ENCODE measurements around the gene DNAI4. TPM values are rescaled to one million over a fixed set of nuclear protein-coding genes. Genes with fewer than 3 reads are reported as not detected.

The DNAI4 gene
- total and polyA plus RNA-seq, 11 donors, result 0.72 to 18.9 (median 8.8) TPM

DNA sequence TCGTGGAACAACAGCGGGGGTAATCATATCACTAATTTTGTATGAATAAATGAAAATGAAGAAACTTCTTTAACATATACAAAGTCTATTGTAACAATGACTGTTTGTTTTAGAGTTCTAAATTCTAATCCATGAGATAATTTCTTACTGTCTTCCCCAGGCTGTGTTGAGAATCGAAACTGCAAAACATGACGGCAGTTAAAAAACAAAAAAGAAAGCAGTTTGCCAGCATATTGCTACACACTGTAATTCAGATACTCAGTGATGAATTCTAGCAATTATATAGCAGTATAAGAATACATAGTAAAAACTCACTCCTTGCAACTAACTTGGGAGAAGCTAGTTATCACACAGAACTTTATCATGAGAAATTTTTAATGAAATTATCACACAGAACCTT is 145.7 kb downstream of the DNAI4 start:
- Histone ChIP-seq H3K27me3 (no peaks in the 10 kb centered on the region), H3K36me3 (peaks cover 0 to 10% (median 0%) of the 10 kb centered on the region in 9 donors), H3K9me3 (peaks cover 0 to 8% (median 0%) of the 10 kb centered on the region in 12 donors), H3K4me1 (no peaks in the 10 kb centered on the region), H3K27ac (no peak overlapping the region), H3K4me3 (no peak overlapping the region)
- DNase-seq (no peak), ATAC-seq (no peak)
- TF ChIP-seq, protein P1, sequence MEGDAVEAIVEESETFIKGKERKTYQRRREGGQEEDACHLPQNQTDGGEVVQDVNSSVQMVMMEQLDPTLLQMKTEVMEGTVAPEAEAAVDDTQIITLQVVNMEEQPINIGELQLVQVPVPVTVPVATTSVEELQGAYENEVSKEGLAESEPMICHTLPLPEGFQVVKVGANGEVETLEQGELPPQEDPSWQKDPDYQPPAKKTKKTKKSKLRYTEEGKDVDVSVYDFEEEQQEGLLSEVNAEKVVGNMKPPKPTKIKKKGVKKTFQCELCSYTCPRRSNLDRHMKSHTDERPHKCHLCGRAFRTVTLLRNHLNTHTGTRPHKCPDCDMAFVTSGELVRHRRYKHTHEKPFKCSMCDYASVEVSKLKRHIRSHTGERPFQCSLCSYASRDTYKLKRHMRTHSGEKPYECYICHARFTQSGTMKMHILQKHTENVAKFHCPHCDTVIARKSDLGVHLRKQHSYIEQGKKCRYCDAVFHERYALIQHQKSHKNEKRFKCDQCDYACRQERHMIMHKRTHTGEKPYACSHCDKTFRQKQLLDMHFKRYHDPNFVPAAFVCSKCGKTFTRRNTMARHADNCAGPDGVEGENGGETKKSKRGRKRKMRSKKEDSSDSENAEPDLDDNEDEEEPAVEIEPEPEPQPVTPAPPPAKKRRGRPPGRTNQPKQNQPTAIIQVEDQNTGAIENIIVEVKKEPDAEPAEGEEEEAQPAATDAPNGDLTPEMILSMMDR (IDR thresholded peaks at IDR 0.05), result no peak
- no peak for TF ChIP-seq POLR2A (IDR thresholded peaks at IDR 0.05)
- intact Hi-C loops (cut with DNase I), result no loop called here
- 89 to 95% (median 93%) methylated on average over 4 of the region's 4 CpGs for WGBS, 4 donors

DNA sequence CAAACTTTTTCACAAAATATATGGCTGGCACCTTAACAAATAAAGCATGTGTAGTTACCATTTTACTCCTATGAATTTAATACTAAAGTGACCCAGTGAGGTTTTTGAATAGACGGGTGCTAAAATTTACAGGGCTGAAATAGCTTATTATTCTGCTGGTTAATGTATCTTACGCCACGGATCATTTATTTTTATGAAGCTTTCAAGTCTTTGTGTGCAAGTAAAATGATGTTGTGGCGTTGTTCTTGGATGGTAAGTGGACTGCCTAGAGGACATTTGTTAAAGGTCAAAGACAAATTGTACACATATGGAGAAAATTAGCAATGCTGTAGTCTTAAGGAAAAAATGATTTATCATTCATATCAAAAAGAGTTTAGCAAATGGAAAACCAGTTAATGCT is 146.4 kb downstream of the DNAI4 start:
- Histone ChIP-seq H3K9me3 (peaks cover 0 to 8% (median 0%) of the 10 kb centered on the region in 12 donors), H3K27me3 (no peaks in the 10 kb centered on the region), H3K36me3 (peaks cover 0 to 10% (median 0%) of the 10 kb centered on the region in 9 donors), H3K4me1 (no peaks in the 10 kb centered on the region), H3K4me3 (no peak overlapping the region), H3K27ac (no peak overlapping the region)
- intact Hi-C loops (cut with DNase I), result no loop called here
- ATAC-seq (no peak), DNase-seq (no peak)
- TF ChIP-seq POLR2A (IDR thresholded peaks at IDR 0.05), result no peak
- TF ChIP-seq, protein P1 (IDR thresholded peaks at IDR 0.05), result no peak
- 90 to 93% (median 92%) methylated on average over 4 of the region's 4 CpGs for WGBS, 4 donors

DNA sequence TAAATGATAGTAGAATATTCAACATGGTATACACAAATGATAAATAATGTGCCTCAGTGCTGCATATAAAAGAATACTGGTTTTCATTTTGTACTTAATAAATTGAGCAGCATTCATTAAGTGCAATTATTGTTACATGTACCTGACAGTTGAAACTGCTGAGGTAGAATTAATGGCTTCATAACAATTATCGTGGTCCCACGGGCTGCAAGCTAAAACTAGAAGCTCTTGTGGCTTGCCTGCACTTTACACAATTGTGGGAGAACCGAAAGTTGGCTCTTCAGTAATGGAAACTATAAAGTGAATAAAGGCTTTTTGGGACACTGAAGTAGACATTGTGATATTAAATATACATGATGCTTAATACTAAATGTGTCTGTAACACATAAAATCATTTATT is 146.8 kb downstream of the DNAI4 start:
- no peaks in the 10 kb centered on the region for H3K4me1 ChIP-seq
- WGBS, 4 donors, result 87 to 94% (median 93%) methylated on average over 3 of the region's 3 CpGs
- peaks cover 0 to 8% (median 0%) of the 10 kb centered on the region in 12 donors for H3K9me3 ChIP-seq
- TF ChIP-seq POLR2A (IDR thresholded peaks at IDR 0.05), result no peak
- TF ChIP-seq, protein P1 (IDR thresholded peaks at IDR 0.05), result no peak
- no peaks in the 10 kb centered on the region for H3K27me3 ChIP-seq
- no peak overlapping the region for H3K4me3 ChIP-seq
- peaks cover 0 to 10% (median 0%) of the 10 kb centered on the region in 9 donors for H3K36me3 ChIP-seq
- H3K27ac ChIP-seq, result no peak overlapping the region
- DNase-seq (no peak), ATAC-seq (no peak)
- intact Hi-C loops (cut with DNase I), result no loop called here

DNA sequence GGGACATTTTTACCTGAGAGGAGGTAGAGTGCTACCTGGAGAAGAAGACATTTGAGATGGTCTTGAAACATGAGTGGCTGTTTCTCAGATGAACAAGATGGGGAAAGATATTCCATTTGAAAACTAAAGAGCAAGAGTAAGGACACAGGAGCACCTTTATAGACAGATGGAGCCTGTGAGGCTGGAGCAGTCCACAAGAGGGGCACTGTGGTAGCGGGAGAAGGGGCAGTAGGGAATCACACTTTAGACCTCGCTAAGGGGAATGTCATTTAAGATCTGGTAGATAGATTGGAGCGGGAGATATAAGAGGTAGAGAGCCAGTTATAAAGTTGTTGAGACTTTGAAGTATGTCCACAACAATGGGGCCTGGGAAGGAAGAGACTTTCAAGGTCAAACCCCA is 149.0 kb downstream of the DNAI4 start:
- H3K4me1 ChIP-seq, result no peaks in the 10 kb centered on the region
- H3K4me3 ChIP-seq, result no peak overlapping the region
- WGBS, 4 donors, result 87 to 93% (median 90%) methylated on average over 3 of the region's 3 CpGs
- intact Hi-C loops (cut with DNase I), result no loop called here
- peaks cover 0 to 7% (median 0%) of the 10 kb centered on the region in 12 donors for H3K9me3 ChIP-seq
- ATAC-seq (no peak), DNase-seq (no peak)
- peaks cover 0 to 10% (median 0%) of the 10 kb centered on the region in 9 donors for H3K36me3 ChIP-seq
- TF ChIP-seq POLR2A (IDR thresholded peaks at IDR 0.05), result no peak
- TF ChIP-seq, protein P1 (IDR thresholded peaks at IDR 0.05), result no peak
- H3K27ac ChIP-seq, result no peak overlapping the region
- H3K27me3 ChIP-seq, result no peaks in the 10 kb centered on the region
